ENCODE data around the gene XBP1.
"Not testable (repeated sequence)": the region's sequence is repeated elsewhere in the genome, so short reads cannot be mapped to it uniquely, and the experiment has no call there.

Gene XBP1

GRCh38 chr22:28817919-28818859 is 17.8 kb upstream of the XBP1 start:
- DNase-seq (ENCODE audit: low read depth, low spot score): no peak

DNA sequence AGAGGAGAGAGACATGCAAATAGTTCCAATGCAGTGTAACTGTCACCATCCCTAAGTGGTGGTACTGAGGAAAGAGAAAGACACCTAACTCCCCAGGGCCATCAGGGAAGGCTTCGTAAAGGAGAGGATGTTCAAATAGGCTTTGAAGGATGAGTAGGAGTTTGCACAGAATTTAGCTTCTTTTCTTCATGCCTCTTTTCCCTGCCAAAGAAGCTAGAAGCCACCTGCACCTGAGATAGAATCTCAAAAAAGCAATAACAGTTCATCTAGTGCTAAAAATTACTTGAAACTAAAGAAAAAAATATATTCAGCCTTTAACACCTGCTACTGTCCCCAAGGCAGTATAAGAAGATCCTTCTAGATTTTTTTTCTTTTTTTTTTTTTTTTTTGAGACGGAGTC is 16.7 kb upstream of the XBP1 start:
- DNase-seq (ENCODE audit: low read depth, low spot score): no peak

GRCh38 chr22:28815729-28816128 is 15.4 kb upstream of the XBP1 start:
- no peak for DNase-seq (ENCODE audit: low read depth, low spot score)

DNA sequence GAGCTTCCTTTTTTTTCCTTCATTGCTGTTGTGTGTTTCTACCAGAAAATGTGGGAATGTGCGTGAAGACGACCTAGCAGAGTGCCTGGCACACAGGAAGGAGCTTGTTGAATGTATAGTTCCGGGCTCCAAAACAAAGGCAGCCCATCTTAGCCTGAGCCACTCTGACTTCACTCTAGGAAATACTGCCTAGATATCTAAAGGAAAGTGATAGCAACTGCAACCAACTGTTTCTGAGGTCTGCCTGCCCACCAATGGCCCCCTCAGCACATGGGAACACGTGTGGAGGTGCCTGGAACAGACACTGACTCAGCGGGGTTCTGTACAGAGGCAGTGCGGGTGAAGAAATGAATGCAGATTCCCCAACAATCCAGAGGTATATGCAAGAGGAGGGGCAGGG is 14.7 kb upstream of the XBP1 start:
- no peak for DNase-seq (ENCODE audit: low read depth, low spot score)

GRCh38 chr22:28813772-28814518 is 13.6 kb upstream of the XBP1 start:
- DNase-seq (ENCODE audit: low read depth, low spot score): no peak

- DNase-seq (ENCODE audit: low read depth, low spot score): no peak
Observed at GRCh38 chr22:28812516-28812915, 12.1 kb upstream of the XBP1 start.

DNA sequence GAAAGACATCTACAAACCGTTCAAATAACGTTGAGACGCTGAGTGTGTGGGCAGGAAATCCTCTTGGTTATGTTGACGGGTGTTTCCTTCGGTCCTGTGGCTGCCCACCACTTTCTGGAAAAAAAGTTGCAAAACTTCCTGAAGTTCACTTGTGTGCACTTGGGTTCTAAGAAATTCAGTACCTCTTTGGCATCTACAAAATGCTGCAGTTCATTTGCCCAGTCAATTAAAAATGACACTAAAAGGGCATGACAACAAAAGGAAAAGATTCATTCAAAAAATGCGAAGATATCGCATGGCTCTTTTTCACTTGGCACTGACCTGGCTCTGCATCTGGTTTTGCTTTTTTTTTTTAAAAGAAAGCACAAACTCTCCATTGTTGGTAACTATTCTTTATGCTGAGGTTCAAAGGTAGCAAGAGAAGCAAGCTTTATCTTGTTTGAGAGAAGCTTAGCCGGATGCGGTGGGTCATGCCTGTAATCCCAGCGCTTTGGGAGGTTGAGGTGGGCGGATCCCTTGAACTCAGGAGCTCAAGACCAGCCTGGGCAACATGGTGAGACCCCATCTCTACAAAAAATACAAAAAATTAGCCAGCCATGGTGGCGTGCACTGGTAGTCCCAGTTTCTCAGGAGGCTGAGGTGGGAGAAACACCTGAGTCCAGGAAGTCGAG is 10.6 kb upstream of the XBP1 start:
- DNase-seq (ENCODE audit: low read depth, low spot score): no peak

DNA sequence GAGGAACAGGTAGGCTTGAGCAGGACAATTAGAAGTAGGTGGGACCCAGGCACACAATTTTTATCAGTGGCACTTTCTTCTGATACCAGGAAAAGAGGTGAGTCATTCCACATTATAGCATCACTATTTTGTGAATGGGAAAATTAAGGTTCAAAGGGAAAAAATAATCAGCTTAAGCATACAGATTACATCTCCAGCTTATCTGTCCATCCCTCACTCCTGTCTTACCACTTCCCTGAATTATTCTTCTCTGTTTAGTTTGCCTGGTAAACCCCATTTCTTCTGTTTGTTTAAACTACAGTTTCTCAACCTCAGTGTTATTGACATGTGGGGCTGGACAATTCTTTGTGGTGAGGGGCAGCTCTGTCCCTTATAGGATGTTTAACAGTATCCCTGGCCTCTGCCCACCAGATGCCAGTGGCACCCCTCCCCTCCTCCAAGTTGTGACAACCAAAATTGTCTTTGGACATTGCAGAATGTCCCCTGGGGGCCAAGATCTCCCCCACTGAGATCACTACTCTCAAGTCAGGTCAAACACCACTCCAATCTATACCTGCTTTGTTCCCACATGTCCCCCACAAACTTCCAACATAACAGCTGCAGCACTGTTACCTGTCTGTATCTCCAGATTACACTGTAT is 8.5 kb upstream of the XBP1 start:
- DNase-seq (ENCODE audit: low read depth, low spot score): no peak

DNA sequence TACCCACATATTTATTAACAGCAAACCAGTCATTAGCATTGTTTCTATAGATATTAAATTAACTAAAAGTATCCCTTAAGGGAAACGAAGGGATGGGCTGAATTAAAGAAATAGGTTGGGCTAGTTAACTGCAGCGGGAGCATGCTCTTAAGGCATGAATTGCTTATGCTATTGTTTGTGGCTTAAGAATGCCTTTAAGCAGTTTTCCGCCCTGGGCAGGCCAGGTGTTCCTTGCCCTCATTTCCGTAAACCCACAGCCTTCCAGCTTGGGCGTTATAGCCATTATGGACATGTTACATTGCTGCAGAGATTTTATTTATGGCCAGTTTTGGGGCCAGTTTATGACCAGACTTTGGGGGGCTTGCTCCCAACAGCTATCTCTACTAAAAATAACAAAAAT is 5.1 kb upstream of the XBP1 start:
- not testable (repeated sequence) for DNase-seq (ENCODE audit: low read depth, low spot score)

- no peak for DNase-seq (ENCODE audit: low read depth, low spot score)
Observed at GRCh38 chr22:28802595-28803123, 2.3 kb upstream of the XBP1 start.

GRCh38 chr22:28801845-28802594 is 1.7 kb upstream of the XBP1 start:
- no peak for DNase-seq (ENCODE audit: low read depth, low spot score)

DNA sequence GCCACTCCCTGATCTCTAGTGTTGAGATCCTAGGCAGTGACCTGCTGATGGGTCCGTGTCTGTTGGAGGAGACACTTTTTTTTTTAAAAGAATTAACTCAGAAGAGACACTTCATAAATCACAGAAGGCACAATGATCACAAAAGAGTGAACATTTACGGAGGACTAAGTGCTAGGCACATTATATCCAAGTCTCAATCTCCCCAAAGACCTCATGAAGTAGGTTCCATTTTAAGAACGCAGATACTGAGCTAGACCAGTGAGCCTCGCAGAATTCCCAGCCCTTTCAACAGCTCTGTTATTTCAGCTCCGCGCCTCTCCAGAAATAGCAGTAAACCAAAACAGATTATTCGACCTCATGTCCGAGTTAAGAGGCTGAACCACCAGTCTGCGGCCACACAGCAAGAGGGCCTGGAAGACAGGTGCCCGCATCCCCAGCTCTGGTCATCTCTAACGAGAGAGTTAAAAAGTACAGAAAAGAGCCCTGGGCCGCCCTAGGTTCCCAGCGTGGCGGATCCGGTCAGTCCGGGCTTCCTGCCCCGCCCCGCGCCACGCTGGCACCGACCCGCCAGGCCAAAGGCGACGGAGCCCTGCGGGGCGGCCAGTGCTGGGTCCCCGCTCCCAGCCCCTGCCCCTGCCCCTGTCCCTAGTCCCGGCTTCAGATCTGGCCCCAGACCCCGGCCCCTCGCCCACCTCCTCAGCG is 612 bp downstream of the XBP1 start:
- no peak for DNase-seq (ENCODE audit: low read depth, low spot score)

DNA sequence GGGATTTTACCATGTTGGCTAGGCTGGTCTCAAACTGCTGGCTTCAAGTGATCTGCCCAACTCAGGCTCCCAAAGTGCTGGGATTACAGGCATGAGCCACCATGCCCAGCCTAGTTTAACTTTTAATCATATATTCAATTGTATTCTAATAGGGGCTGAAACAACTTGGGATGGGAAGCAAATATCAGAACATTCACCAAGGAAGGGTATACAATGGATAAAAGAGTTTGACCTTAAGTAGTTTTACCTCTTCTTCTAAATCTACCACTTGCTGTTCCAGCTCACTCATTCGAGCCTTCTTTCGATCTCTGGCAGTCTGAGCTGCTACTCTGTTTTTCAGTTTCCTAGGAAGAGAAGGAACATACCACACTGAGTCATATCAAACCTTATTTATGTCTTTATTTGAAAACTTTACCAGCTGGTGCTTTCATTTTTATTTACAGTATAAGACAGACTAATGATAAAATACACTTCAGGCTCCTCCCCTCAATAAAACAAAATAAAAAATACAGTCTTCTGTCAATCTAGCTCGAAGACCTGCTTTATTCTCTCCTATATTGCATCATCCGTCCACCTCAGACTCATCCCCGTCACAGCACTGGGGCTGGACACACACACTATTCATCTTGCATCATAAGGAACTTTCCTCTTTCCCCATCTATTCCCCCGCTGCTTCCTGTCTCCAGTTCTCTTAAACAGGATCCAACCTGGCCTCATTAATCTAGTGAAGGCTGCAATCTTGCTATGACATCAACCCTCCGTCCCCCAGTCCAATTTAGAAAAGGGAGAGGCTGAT is 1.4 kb downstream of the XBP1 start:
- no peak for DNase-seq (ENCODE audit: low read depth, low spot score)

DNA sequence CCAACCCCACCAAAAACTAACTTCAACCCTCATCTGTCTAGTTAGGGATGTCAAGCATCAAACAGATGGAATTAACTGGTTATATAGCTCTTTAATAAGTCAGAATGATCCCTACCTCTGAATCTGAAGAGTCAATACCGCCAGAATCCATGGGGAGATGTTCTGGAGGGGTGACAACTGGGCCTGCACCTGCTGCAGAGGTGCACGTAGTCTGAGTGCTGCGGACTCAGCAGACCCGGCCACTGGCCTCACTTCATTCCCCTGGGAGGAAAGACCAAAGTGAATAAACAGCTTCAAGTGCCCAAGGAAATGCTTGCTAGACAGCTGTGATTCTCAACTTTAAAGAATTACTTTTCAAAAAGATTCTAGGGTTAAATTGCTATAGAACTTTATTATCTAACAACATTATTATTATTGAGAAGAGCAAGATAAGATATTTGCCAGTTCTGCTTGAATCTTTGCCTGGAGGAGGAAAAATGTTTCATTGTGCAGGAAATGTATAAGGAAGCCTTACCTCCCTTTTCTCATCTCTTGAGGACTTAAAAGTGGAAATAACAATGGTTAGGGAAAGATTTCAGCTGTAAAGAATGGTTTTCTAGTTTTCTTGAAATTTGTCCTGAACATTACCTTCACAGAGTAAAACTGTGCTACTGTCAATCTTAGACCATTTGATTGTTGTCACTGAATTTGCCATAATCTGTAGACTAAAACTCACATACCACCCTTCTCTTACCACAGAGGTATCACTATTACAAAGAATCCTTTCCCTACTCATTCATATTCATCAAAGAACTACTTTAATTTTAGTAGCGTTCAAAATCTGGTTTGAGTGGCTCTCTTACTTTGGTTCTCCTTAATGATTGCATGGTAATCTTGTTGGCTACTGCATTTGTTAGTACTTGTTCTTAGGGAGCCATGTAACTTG is 4.2 kb downstream of the XBP1 start:
- DNase-seq (ENCODE audit: low read depth, low spot score): no peak

GRCh38 chr22:28795071-28795693 is 5.2 kb downstream of the XBP1 start:
- DNase-seq (ENCODE audit: low read depth, low spot score): no peak

DNA sequence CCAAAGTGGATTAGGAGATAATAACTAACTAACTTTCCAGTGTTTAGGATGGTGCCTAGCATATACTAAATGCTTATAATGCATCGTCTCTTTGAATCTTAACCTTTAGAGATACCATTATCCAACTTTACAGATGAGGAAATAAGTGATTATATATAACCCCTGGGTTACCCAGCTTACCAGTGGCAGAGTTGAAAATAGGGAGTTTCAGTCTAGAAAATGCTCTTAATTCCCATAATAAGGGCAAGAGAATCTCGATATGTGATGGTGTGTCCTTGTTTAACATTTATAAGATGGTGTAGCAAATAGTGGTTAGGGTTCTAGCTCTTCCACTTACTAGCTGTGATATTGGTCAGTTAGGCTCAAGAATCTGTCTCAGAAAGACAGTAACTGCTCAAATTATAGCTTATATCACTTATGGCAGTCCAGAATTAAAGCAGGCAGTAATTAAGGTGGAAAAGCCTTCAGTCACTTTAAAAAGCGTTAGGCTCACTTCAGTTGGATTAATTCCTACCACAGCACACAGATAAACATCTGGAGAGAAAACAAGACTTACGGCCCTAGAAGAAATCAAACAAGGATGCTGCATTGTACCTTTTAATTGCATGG is 6.3 kb downstream of the XBP1 start:
- DNase-seq (ENCODE audit: low read depth, low spot score): no peak
